ENCODE results near the gene ZBTB14. TPM values are rescaled to one million over a fixed set of nuclear protein-coding genes. Genes with fewer than 3 reads are reported as not detected.

The ZBTB14 gene
- total RNA-seq, 1 donor from 2014 or later = 8.8 TPM

GRCh38 chr18:5288517-5288935 is 7.0 kb downstream of the ZBTB14 start:
- peaks cover 0 to 18% of the 10 kb centered on the region in 2 donors for H3K36me3 ChIP-seq
- H3K9me3 ChIP-seq = no peaks in the 10 kb centered on the region
- no peak for DNase-seq (ENCODE audit: extremely low spot score in 2 of 2)
- intact Hi-C loops (cut with DNase I) = no loop called here
- TF ChIP-seq POLR2A (IDR thresholded peaks at IDR 0.05) = no peak
- TF ChIP-seq POLR2AphosphoS5 (IDR thresholded peaks at IDR 0.05; ENCODE audit: insufficient read depth in 1 of 2, low read depth in 1 of 2) = no peak
- TF ChIP-seq CTCF (IDR thresholded peaks at IDR 0.05) = no peak
- no peak overlapping the region for H3K4me3 ChIP-seq
- no peak overlapping the region for H3K27ac ChIP-seq
- H3K4me1 ChIP-seq = peaks cover under 1% of the 10 kb centered on the region
- no peaks in the 10 kb centered on the region for H3K27me3 ChIP-seq

GRCh38 chr18:5287854-5288253 is 7.7 kb downstream of the ZBTB14 start:
- no peak for DNase-seq (ENCODE audit: extremely low spot score in 2 of 2)
- intact Hi-C loops (cut with DNase I) = no loop called here

GRCh38 chr18:5286525-5286924 is 9.0 kb downstream of the ZBTB14 start:
- Histone ChIP-seq H3K9me3 (no peaks in the 10 kb centered on the region), H3K27me3 (no peaks in the 10 kb centered on the region), H3K36me3 (peaks cover 0 to 13% of the 10 kb centered on the region in 2 donors), H3K27ac (no peak overlapping the region), H3K4me1 (no peaks in the 10 kb centered on the region), H3K4me3 (no peak overlapping the region)
- DNase-seq (ENCODE audit: extremely low spot score in 2 of 2) = no peak
- TF ChIP-seq CTCF (IDR thresholded peaks at IDR 0.05) = no peak
- TF ChIP-seq POLR2A (IDR thresholded peaks at IDR 0.05) = no peak
- no peak for TF ChIP-seq POLR2AphosphoS5 (IDR thresholded peaks at IDR 0.05; ENCODE audit: insufficient read depth in 1 of 2, low read depth in 1 of 2)
- intact Hi-C loops (cut with DNase I) = no loop called here

More at GRCh38 chr18:5287854-5288253, 7.7 kb downstream of the ZBTB14 start:
- TF ChIP-seq POLR2A (IDR thresholded peaks at IDR 0.05) = no peak
- no peak for TF ChIP-seq CTCF (IDR thresholded peaks at IDR 0.05)
- TF ChIP-seq POLR2AphosphoS5 (IDR thresholded peaks at IDR 0.05; ENCODE audit: insufficient read depth in 1 of 2, low read depth in 1 of 2) = no peak
- peaks cover 0 to 18% of the 10 kb centered on the region in 2 donors for H3K36me3 ChIP-seq
- H3K27me3 ChIP-seq = no peaks in the 10 kb centered on the region
- H3K4me3 ChIP-seq = no peak overlapping the region
- H3K27ac ChIP-seq = no peak overlapping the region
- no peaks in the 10 kb centered on the region for H3K9me3 ChIP-seq
- no peaks in the 10 kb centered on the region for H3K4me1 ChIP-seq

GRCh38 chr18:5285326-5285725 is 10.2 kb downstream of the ZBTB14 start:
- Histone ChIP-seq H3K27me3 (no peaks in the 10 kb centered on the region), H3K36me3 (peaks cover 0 to 1% of the 10 kb centered on the region in 2 donors), H3K4me3 (no peak overlapping the region), H3K4me1 (no peaks in the 10 kb centered on the region), H3K9me3 (no peaks in the 10 kb centered on the region), H3K27ac (no peak overlapping the region)
- intact Hi-C loops (cut with DNase I) = no loop called here
- TF ChIP-seq POLR2AphosphoS5 (IDR thresholded peaks at IDR 0.05; ENCODE audit: insufficient read depth in 1 of 2, low read depth in 1 of 2) (no peak), POLR2A (IDR thresholded peaks at IDR 0.05) (no peak), CTCF (IDR thresholded peaks at IDR 0.05) (no peak)
- no peak for DNase-seq (ENCODE audit: extremely low spot score in 2 of 2)

- Histone ChIP-seq H3K9me3 (no peaks in the 10 kb centered on the region), H3K27me3 (no peaks in the 10 kb centered on the region), H3K27ac (no peak overlapping the region), H3K36me3 (no peaks in the 10 kb centered on the region), H3K4me3 (no peak overlapping the region), H3K4me1 (no peaks in the 10 kb centered on the region)
- no peak for TF ChIP-seq POLR2AphosphoS5 (IDR thresholded peaks at IDR 0.05; ENCODE audit: insufficient read depth in 1 of 2, low read depth in 1 of 2)
- no peak for TF ChIP-seq POLR2A (IDR thresholded peaks at IDR 0.05)
- no peak for TF ChIP-seq CTCF (IDR thresholded peaks at IDR 0.05)
- intact Hi-C loops (cut with DNase I) = no loop called here
- DNase-seq (ENCODE audit: extremely low spot score in 2 of 2) = no peak
Measured at GRCh38 chr18:5284808-5285207, 10.7 kb downstream of the ZBTB14 start.
